Adipocyte (in vitro differentiated cells): Measurements from ENCODE around the gene USPL1.

Source experiments
- DNase-seq: peaks from one replicate; pipeline ENCODE4 v3.0.0-alpha.2; 2015; ENCODE audit warnings: low read depth
- H3K27me3 ChIP-seq: replicated peaks from 2 replicates; pipeline ENCODE4 v1.7.0; 2013; ENCODE audit warnings: mild to moderate bottlenecking, low read length, moderate library complexity; ENCODE audit not compliant: control insufficient read depth, insufficient read depth
- H3K36me3 ChIP-seq: 2 replicates; pipeline ENCODE4 v1.7.0; 2013; ENCODE audit warnings: low read length, mild to moderate bottlenecking, moderate library complexity; ENCODE audit not compliant: control insufficient read depth, insufficient read depth, severe bottlenecking
- H3K4me1 ChIP-seq: 2 replicates; pipeline ENCODE4 v1.7.0; 2013; ENCODE audit warnings: mild to moderate bottlenecking, low read length, moderate library complexity; ENCODE audit not compliant: control insufficient read depth, insufficient read depth
- H3K4me3 ChIP-seq: 2 replicates; pipeline ENCODE4 v1.7.0; 2013; ENCODE audit warnings: mild to moderate bottlenecking, low read length, moderate library complexity
- H3K9ac ChIP-seq: 2 replicates; pipeline ENCODE4 v1.7.0; 2013; ENCODE audit warnings: mild to moderate bottlenecking, low read length, moderate library complexity
- H3K9me3 ChIP-seq: 2 replicates; pipeline ENCODE4 v1.7.0; 2013; ENCODE audit warnings: mild to moderate bottlenecking, low read length, moderate library complexity; ENCODE audit not compliant: control insufficient read depth

The USPL1 gene

GRCh38 chr13:30617315-30618185 is at the start of gene USPL1:
TSS of gene USPL1 (plus strand) at chr13:30617920. CDS start at chr13:30621141, 3,221 bp downstream.
- Histone ChIP-seq H3K4me1 (peaks cover 33% of the 10 kb centered on the region), H3K9ac (peak within 1 kb of the TSS; percentile 100), H3K4me3 (peak within 1 kb of the TSS; percentile 96), H3K27me3 (no peaks in the 10 kb centered on the region), H3K9me3 (no peaks in the 10 kb centered on the region), H3K36me3 (peaks cover 7% of the 10 kb centered on the region)
- peak; percentile 99 for DNase-seq

DNA sequence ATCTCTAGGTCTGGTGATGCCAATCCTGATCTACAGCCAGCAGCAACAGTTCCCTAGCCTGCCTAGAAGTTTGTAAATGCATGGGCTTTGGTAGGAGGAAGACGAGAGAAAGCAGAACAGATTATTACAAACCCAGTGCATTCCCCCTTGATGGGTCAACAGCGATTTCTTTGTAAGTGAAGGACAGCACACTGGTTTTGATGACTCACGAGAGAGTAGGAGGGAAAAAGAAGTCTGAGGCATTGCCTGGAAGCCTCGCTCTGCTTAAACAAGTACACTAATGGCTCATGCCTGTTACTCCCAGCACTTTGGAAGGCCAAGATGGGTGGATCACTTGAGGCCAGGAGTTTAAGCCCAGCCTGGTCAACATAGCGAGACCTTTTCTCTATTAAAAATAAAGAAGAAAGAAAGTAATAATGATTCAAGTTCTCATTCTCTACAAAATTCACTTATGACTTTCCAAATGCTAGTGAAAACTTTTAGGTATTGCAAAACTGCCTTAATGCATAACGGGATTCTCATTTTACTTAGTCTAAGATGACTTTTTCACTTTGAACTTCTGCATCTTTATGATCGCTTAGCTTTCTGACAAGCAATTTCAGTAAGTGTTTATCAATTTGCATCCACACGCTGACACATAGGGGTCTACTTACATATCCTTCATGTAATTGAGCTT is 47.7 kb upstream of the USPL1 start:
- DNase-seq: peak; percentile 91
- peak overlapping the region; percentile 60 for H3K9ac ChIP-seq
- H3K27me3 ChIP-seq: no peaks in the 10 kb centered on the region
- H3K9me3 ChIP-seq: no peaks in the 10 kb centered on the region
- no peaks in the 10 kb centered on the region for H3K36me3 ChIP-seq
- peaks cover 28% of the 10 kb centered on the region for H3K4me1 ChIP-seq
- peak overlapping the region; percentile 37 for H3K4me3 ChIP-seq

DNA sequence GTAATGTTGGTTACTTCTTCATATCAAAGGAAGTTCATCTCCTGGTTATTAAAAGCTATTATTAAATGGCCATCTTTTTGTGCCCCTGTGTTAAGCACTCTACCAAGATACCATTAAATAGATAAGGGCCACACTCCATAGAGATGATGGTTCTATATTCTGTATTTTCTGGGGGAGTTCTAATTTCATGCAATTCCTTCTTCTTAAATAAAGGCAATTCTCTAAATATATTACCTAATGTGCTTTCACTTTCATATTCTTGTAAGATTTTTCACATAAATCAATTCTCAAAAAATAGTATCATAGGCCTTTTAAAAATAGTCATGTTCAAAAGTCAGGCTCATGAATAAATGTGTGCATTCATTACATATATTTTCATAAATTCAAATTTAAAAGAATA is 47.0 kb upstream of the USPL1 start:
- DNase-seq: no peak
- H3K9me3 ChIP-seq: no peaks in the 10 kb centered on the region
- no peaks in the 10 kb centered on the region for H3K27me3 ChIP-seq
- no peaks in the 10 kb centered on the region for H3K36me3 ChIP-seq
- peak overlapping the region; percentile 60 for H3K9ac ChIP-seq
- H3K4me1 ChIP-seq: peaks cover 28% of the 10 kb centered on the region
- H3K4me3 ChIP-seq: peak overlapping the region; percentile 37

- no peaks in the 10 kb centered on the region for H3K9me3 ChIP-seq
- peak; percentile 78 for DNase-seq
- H3K36me3 ChIP-seq: no peaks in the 10 kb centered on the region
- H3K4me1 ChIP-seq: peaks cover 37% of the 10 kb centered on the region
- peak overlapping the region; percentile 77 for H3K4me3 ChIP-seq
- H3K27me3 ChIP-seq: no peaks in the 10 kb centered on the region
- peak overlapping the region; percentile 84 for H3K9ac ChIP-seq
These were observed 44.9 kb upstream of the USPL1 start for GRCh38 chr13:30572859-30573275.

DNA sequence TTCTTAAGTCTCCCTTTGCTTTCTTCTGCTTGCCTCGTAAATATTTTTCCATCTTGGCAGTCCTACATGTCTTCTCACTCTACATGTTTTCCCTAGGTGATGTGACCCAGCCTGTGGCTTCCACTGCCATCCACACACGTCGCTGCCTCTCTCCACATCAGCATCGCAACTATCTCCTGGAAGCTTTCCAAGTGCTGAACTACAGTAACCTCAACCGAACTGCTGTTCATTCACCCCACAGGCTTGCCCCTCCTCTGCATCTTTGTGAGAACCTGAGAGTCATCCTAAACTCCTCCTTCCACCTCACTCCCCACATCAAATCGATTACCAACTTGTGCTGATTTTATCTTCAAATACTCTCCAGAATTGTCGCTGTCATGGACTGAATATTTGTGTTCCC is 41.2 kb upstream of the USPL1 start:
- no peak for DNase-seq
- H3K4me1 ChIP-seq: peaks cover 21% of the 10 kb centered on the region
- no peaks in the 10 kb centered on the region for H3K27me3 ChIP-seq
- no peak overlapping the region for H3K9ac ChIP-seq
- no peak overlapping the region for H3K4me3 ChIP-seq
- H3K36me3 ChIP-seq: no peaks in the 10 kb centered on the region
- no peaks in the 10 kb centered on the region for H3K9me3 ChIP-seq

DNA sequence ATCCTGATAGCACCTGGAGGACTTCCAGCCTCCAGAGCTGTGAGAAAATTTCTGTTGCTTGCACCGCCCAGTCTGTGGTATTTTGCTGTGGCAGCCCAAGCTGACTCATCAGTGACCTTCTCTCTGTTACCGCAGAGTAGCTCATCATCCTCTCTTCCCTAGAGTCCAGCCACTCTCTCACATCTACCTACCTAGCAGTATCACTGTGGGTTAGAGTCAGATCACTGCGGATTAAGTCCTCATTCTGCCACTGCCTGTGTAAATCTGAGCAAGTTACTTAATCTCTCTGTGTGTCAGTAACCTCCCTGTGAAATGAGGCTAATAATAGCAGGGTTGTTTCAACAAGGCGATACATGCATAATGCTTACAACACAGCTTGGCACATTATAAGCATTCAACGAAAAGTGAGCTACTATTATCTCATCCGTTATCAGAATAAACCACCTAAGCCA is 40.3 kb upstream of the USPL1 start:
- H3K9me3 ChIP-seq: no peaks in the 10 kb centered on the region
- H3K4me3 ChIP-seq: no peak overlapping the region
- peak; percentile 67 for DNase-seq
- H3K36me3 ChIP-seq: no peaks in the 10 kb centered on the region
- H3K4me1 ChIP-seq: peaks cover 13% of the 10 kb centered on the region
- H3K27me3 ChIP-seq: no peaks in the 10 kb centered on the region
- no peak overlapping the region for H3K9ac ChIP-seq

DNA sequence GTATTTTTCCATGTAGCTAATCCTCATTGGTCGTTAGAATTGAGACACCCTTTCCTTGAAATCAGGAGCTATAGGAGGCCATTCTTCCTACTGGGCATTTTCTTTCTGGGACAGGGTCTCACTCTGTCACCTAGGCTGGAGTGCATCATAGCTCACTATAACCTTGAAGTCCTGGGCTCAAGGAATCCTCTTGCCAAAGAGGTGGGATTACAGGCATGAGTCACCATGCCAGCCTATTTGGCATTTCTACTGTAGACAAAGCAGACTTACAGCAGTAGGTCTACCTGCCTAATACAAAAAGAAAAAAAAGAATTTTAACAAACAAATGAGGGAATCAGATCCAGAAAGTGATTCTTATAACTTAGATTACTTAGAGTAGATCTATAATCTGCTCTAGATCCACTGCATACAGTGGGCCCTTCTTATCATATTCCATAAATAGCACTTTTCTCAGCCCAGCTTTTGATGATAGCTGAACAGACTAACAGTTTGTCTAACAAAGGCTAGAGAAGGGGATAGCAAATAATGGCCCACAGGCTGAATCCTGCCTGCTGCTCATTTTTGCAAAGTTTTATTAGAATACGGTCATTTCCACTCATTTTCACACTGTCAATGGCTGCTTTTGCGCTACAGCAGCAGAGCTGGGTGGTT is 36.7 kb upstream of the USPL1 start:
- Histone ChIP-seq H3K4me1 (peaks cover 14% of the 10 kb centered on the region), H3K36me3 (no peaks in the 10 kb centered on the region), H3K27me3 (no peaks in the 10 kb centered on the region), H3K9ac (no peak overlapping the region), H3K4me3 (no peak overlapping the region), H3K9me3 (no peaks in the 10 kb centered on the region)
- no peak for DNase-seq

DNA sequence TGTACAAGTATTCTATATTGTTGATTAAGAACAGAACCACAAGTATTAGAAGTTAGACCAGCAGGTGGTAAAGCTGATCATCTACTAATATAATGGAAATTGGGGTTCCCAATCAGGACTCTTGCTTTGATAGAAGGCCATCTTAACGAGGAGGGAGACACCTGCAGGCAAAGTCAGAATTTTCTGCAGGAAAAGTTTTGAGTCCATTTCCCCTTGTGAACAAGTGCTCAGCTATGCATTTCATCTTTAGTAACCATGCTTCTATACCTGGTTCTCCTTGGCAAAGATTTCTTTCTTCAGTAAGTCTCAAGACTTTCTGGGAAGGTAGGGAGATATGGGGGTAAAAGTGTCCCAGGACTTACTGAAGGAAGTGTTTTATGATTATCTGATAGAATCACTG is 36.1 kb upstream of the USPL1 start:
- H3K9me3 ChIP-seq: no peaks in the 10 kb centered on the region
- H3K4me1 ChIP-seq: peaks cover 16% of the 10 kb centered on the region
- H3K36me3 ChIP-seq: no peaks in the 10 kb centered on the region
- peak; percentile 26 for DNase-seq
- H3K4me3 ChIP-seq: no peak overlapping the region
- no peaks in the 10 kb centered on the region for H3K27me3 ChIP-seq
- no peak overlapping the region for H3K9ac ChIP-seq

DNA sequence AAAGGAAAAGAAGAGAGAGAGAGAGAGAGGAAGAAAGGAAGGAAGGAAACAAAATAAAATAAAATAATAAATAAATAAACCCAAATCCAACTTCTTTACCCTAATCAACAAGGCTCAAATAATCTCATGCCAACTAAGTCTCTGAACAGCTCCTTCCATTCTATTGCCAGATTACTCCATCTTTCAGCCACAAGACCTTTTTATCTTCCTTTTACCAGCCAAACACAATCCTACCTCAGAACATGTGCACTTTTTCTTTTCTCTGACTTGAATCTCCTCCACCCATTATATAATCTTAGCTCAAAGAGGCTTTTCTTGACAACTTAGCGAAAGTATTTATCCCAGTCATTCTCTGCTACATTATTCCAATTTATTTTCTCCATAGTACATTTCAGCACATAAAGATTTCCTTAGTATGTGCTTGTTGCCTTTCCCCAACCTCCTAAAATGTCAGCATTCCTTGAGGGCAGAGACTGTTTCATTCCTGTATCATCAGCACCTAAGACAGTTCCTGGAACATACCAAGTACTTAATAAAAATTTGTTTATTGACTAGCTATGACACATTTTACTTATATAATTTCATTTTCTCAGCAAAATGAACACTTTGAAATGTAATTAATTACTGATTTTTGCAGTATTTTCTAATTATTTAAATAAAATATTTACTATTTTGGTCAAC is 33.5 kb upstream of the USPL1 start:
- Histone ChIP-seq H3K4me1 (peaks cover 5% of the 10 kb centered on the region), H3K9me3 (no peaks in the 10 kb centered on the region), H3K27me3 (no peaks in the 10 kb centered on the region), H3K36me3 (no peaks in the 10 kb centered on the region), H3K9ac (no peak overlapping the region), H3K4me3 (no peak overlapping the region)
- no peak for DNase-seq

DNA sequence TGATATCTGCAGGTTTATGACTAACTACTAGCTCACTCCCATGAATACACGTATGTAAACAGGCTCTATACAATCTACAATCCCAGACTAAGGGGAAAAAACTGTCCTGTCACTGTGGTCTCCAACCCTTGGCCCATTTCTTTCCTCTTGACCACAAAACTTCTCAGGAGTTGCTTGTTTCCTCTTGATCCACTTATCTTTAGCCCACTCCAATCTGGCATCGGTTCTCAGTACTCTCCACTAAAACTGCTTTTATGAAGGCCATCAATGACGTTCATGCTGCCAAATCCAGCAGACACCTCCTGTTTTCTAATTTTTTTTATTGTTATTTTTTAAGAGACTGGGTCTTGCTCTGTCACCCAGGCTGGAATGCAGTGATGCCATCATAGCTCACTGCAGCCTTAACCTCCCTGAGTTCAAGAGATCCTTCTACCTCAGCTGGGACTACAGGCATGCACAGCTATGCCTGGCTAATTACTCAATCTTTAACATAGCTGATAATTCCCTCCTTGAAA is 31.9 kb upstream of the USPL1 start:
- peaks cover 5% of the 10 kb centered on the region for H3K4me1 ChIP-seq
- H3K9ac ChIP-seq: no peak overlapping the region
- no peaks in the 10 kb centered on the region for H3K27me3 ChIP-seq
- H3K4me3 ChIP-seq: no peak overlapping the region
- H3K9me3 ChIP-seq: no peaks in the 10 kb centered on the region
- no peaks in the 10 kb centered on the region for H3K36me3 ChIP-seq
- peak; percentile 16 for DNase-seq
